ENCODE results near the gene CHADL. TPM values are rescaled to one million over a fixed set of nuclear protein-coding genes. Genes with fewer than 3 reads are reported as not detected.

CHADL gene
- total RNA-seq, 1 experiment from 2014 or later, result 0.74 TPM

GRCh38 chr22:41197038-41197972, 43.4 kb downstream of the CHADL start:
- ChIA-PET CTCF (interaction anchor here (0.6 to 2.1 kb wide), 2 partner anchors 40 to 114 kb away, joined by 5 to 10 read pairs; no protein-coding TSS in a partner anchor), POLR2A (ENCODE audit: unreplicated experiment) (interaction anchor here (0.6 kb wide), 1 partner anchor 19 kb away, joined by 4 read pairs; no protein-coding TSS in a partner anchor)
- Histone ChIP-seq H2AFZ (peak overlapping the region; percentile 98), H3K36me3 (ENCODE audit: low read depth) (no peaks in the 10 kb centered on the region), H3K9me2 (ENCODE audit: insufficient read depth) (no peaks in the 10 kb centered on the region), H3K27ac (no peak overlapping the region), H3K79me2 (ENCODE audit: low read depth) (no peaks in the 10 kb centered on the region), H3F3A (ENCODE audit: insufficient read depth, low read depth) (peaks cover 43% of the 10 kb centered on the region), H3K4me1 (replicated peaks; ENCODE audit: insufficient read depth) (peaks cover 38% of the 10 kb centered on the region), H3K4me2 (peak overlapping the region; percentile 99), H3K9me3 (ENCODE audit: insufficient read depth, low read depth) (no peaks in the 10 kb centered on the region), H3K4me3 (peak overlapping the region; percentile 82), H4K20me1 (ENCODE audit: insufficient read depth) (no peaks in the 10 kb centered on the region), H3K27me3 (ENCODE audit: insufficient read depth, low read depth) (no peaks in the 10 kb centered on the region)
- DNase-seq, result peak; percentile 62 to 79
- no TSS peak for BruUV-seq (replicated peaks)
- TF ChIP-seq CTCF (conservative IDR thresholded peaks at IDR 0.05), result no peak
- no peak for TF ChIP-seq EZH2 (IDR thresholded peaks at IDR 0.05; ENCODE audit: low read depth)
- intact Hi-C loops (cut with micrococcal nuclease; ENCODE audit: unreplicated experiment), result no loop called here

GRCh38 chr22:41193829-41194228, 46.9 kb downstream of the CHADL start:
- intact Hi-C loops (cut with micrococcal nuclease; ENCODE audit: unreplicated experiment), result no loop called here
- no peaks in the 10 kb centered on the region for H4K20me1 ChIP-seq (ENCODE audit: insufficient read depth)
- H3F3A ChIP-seq (ENCODE audit: insufficient read depth, low read depth), result peaks cover 31% of the 10 kb centered on the region
- H3K27me3 ChIP-seq (ENCODE audit: insufficient read depth, low read depth), result no peaks in the 10 kb centered on the region
- no peak overlapping the region for H3K4me2 ChIP-seq
- no peaks in the 10 kb centered on the region for H3K36me3 ChIP-seq (ENCODE audit: low read depth)
- H3K4me3 ChIP-seq, result no peak overlapping the region
- H3K9me3 ChIP-seq (ENCODE audit: insufficient read depth, low read depth), result no peaks in the 10 kb centered on the region
- no peaks in the 10 kb centered on the region for H3K79me2 ChIP-seq (ENCODE audit: low read depth)
- no peaks in the 10 kb centered on the region for H3K9me2 ChIP-seq (ENCODE audit: insufficient read depth)
- ChIA-PET CTCF (no interaction called here), POLR2A (ENCODE audit: unreplicated experiment) (no interaction called here)
- no peak overlapping the region for H2AFZ ChIP-seq
- BruUV-seq (replicated peaks), result no TSS peak
- H3K27ac ChIP-seq, result no peak overlapping the region
- no peak for TF ChIP-seq EZH2 (IDR thresholded peaks at IDR 0.05; ENCODE audit: low read depth)
- TF ChIP-seq CTCF (conservative IDR thresholded peaks at IDR 0.05), result no peak
- DNase-seq, result no peak
- peaks cover 25% of the 10 kb centered on the region for H3K4me1 ChIP-seq (replicated peaks; ENCODE audit: insufficient read depth)

- intact Hi-C loops (cut with micrococcal nuclease; ENCODE audit: unreplicated experiment), result no loop called here
- H3K79me2 ChIP-seq (ENCODE audit: low read depth), result no peaks in the 10 kb centered on the region
- no peak for TF ChIP-seq EZH2 (IDR thresholded peaks at IDR 0.05; ENCODE audit: low read depth)
- TF ChIP-seq CTCF (conservative IDR thresholded peaks at IDR 0.05), result no peak
- H3K4me1 ChIP-seq (replicated peaks; ENCODE audit: insufficient read depth), result peaks cover 12% of the 10 kb centered on the region
- ChIA-PET POLR2A (ENCODE audit: unreplicated experiment) (no interaction called here), CTCF (interaction anchor here (0.6 kb wide), 1 partner anchor 277 kb away, joined by 4 read pairs; no protein-coding TSS in a partner anchor)
- H3K9me2 ChIP-seq (ENCODE audit: insufficient read depth), result no peaks in the 10 kb centered on the region
- no peaks in the 10 kb centered on the region for H4K20me1 ChIP-seq (ENCODE audit: insufficient read depth)
- no peak overlapping the region for H3K27ac ChIP-seq
- no peak overlapping the region for H3K4me2 ChIP-seq
- H3F3A ChIP-seq (ENCODE audit: insufficient read depth, low read depth), result peaks cover 16% of the 10 kb centered on the region; the same call in 1 of the 2 replicates
- no peaks in the 10 kb centered on the region for H3K27me3 ChIP-seq (ENCODE audit: insufficient read depth, low read depth)
- H3K36me3 ChIP-seq (ENCODE audit: low read depth), result no peaks in the 10 kb centered on the region
- no peaks in the 10 kb centered on the region for H3K9me3 ChIP-seq (ENCODE audit: insufficient read depth, low read depth)
- no TSS peak for BruUV-seq (replicated peaks)
- no peak overlapping the region for H3K4me3 ChIP-seq
- DNase-seq, result no peak
- no peak overlapping the region for H2AFZ ChIP-seq
Measured at GRCh38 chr22:41191467-41191866, 49.3 kb downstream of the CHADL start.

All from PC-9 (cell line).